MM.1S (cell line): ENCODE data around the gene TMOD1.

Experiments used
- DNase-seq: peaks from one replicate; pipeline ENCODE4 v3.0.0-alpha.2; 2015
- H2AFZ ChIP-seq: fragments of 300-600 bp; sonication (generic); 2 replicates; pipeline ENCODE4 v1.6.0; 2016; ENCODE audit warnings: antibody characterized with exemption, low read length
- H3F3A ChIP-seq: fragments of 300-600 bp; sonication (generic); 2 replicates; pipeline ENCODE4 v1.6.1; 2016; ENCODE audit warnings: mild to moderate bottlenecking, antibody characterized with exemption, low read length, moderate library complexity, mixed read lengths; ENCODE audit not compliant: insufficient read depth
- H3K27ac ChIP-seq: fragments of 300-600 bp; sonication (generic); 2 replicates; pipeline ENCODE4 v1.5.1; 2016; ENCODE audit warnings: mild to moderate bottlenecking, low read length
- H3K27me3 ChIP-seq: fragments of 300-600 bp; sonication (generic); replicated peaks from 2 replicates; pipeline ENCODE4 v1.6.0; 2016; ENCODE audit warnings: low read length; ENCODE audit not compliant: insufficient read depth
- H3K36me3 ChIP-seq: fragments of 300-600 bp; sonication (generic); replicated peaks from 2 replicates; pipeline ENCODE4 v1.6.1; 2016; ENCODE audit warnings: mild to moderate bottlenecking, low read length, mixed read lengths; ENCODE audit not compliant: insufficient read depth
- H3K4me1 ChIP-seq: fragments of 300-600 bp; sonication (generic); 2 replicates; pipeline ENCODE4 v1.6.1; 2016; ENCODE audit warnings: low read length, mixed read lengths
- H3K4me2 ChIP-seq: fragments of 300-600 bp; sonication (generic); 2 replicates; pipeline ENCODE4 v1.6.0; 2016; ENCODE audit warnings: low read depth, low read length
- H3K4me3 ChIP-seq: fragments of 300-600 bp; sonication (generic); 2 replicates; pipeline ENCODE4 v1.5.1; 2016; ENCODE audit warnings: low read length, mixed read lengths
- H3K79me2 ChIP-seq: fragments of 300-600 bp; sonication (generic); 2 replicates; pipeline ENCODE4 v1.6.1; 2016; ENCODE audit warnings: mixed run types, low read length, mixed read lengths
- H3K9ac ChIP-seq: fragments of 300-600 bp; sonication (generic); 2 replicates; pipeline ENCODE4 v1.6.1; 2016; ENCODE audit warnings: low read length, mixed read lengths
- H3K9me2 ChIP-seq: fragments of 300-600 bp; sonication (generic); replicated peaks from 2 replicates; pipeline ENCODE4 v1.6.1; 2016; ENCODE audit warnings: mild to moderate bottlenecking, low read length, mixed read lengths; ENCODE audit not compliant: insufficient read depth
- H3K9me3 ChIP-seq: fragments of 300-600 bp; sonication (generic); replicated peaks from 2 replicates; pipeline ENCODE4 v1.6.1; 2016; ENCODE audit warnings: mild to moderate bottlenecking, low read length, mixed read lengths; ENCODE audit not compliant: insufficient read depth
- H4K20me1 ChIP-seq: fragments of 300-600 bp; sonication (generic); 2 replicates; pipeline ENCODE4 v1.6.1; 2016; ENCODE audit warnings: mild to moderate bottlenecking, low read length, moderate library complexity, mixed read lengths; ENCODE audit not compliant: insufficient read depth
- EZH2 ChIP-seq: fragments of 300-600 bp; sonication (generic); optimal IDR thresholded peaks from 2 replicates; pipeline ENCODE3; 2017; ENCODE audit warnings: low read depth, mild to moderate bottlenecking, antibody characterized with exemption, low read length, mixed read lengths
- EZH2phosphoT487 ChIP-seq: fragments of 300-600 bp; sonication (generic); IDR thresholded peaks from 2 replicates; pipeline ENCODE4 v1.6.1; 2018; ENCODE audit warnings: antibody characterized with exemption, low read length
- TF ChIP-seq, protein P1 (sequence below): fragments of 300-600 bp; sonication (generic); IDR thresholded peaks from 2 replicates; pipeline ENCODE4 v1.5.1; 2016; ENCODE audit warnings: antibody characterized with exemption, low read length, mixed read lengths

Gene TMOD1

DNA sequence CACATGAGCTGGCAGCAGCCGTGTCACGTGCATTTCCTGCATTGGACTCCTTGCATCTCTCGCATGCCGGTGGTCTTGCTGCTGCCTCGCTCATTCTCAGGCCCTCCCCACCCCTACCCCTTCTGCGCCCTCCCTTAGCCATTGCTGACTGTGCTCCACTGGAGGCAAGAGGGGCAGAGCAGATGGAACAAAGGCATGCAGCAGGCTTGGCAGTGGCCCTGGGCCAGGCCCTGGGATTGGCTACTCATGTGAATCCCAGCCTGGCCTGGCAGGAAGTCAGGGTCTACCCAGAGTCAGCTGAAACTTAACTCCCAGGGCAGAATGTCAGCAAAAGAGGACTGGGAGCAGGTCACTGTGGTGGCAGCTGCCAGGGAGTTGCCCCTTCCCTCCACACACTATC is 69.4 kb downstream of the TMOD1 start:
- no peaks in the 10 kb centered on the region for H3F3A ChIP-seq
- TF ChIP-seq, protein P1, sequence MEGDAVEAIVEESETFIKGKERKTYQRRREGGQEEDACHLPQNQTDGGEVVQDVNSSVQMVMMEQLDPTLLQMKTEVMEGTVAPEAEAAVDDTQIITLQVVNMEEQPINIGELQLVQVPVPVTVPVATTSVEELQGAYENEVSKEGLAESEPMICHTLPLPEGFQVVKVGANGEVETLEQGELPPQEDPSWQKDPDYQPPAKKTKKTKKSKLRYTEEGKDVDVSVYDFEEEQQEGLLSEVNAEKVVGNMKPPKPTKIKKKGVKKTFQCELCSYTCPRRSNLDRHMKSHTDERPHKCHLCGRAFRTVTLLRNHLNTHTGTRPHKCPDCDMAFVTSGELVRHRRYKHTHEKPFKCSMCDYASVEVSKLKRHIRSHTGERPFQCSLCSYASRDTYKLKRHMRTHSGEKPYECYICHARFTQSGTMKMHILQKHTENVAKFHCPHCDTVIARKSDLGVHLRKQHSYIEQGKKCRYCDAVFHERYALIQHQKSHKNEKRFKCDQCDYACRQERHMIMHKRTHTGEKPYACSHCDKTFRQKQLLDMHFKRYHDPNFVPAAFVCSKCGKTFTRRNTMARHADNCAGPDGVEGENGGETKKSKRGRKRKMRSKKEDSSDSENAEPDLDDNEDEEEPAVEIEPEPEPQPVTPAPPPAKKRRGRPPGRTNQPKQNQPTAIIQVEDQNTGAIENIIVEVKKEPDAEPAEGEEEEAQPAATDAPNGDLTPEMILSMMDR: no peak
- TF ChIP-seq EZH2phosphoT487: no peak
- no peak for TF ChIP-seq EZH2

DNA sequence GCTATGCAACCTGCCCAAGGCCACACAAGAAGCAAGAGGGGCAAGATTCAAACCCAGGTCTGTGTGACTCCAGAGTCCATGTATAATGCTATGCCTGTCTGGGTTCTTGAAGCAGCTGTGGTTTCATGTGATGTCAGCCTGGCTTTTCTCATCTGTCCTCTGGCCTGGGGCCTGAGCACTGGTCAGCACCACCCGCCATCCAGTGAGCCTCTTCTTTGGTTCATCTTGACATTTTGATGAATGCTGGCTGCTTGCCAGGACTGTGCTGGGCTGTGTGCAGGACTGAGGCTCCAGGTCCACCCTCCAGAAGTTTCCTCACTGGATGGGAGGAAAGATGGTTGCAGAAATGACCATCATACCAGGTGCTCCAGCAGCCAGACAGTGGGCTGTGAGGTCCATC is 70.2 kb downstream of the TMOD1 start:
- H3K79me2 ChIP-seq: no peaks in the 10 kb centered on the region
- no peak for TF ChIP-seq EZH2phosphoT487
- TF ChIP-seq EZH2: no peak
- TF ChIP-seq, protein P1: no peak
- no peaks in the 10 kb centered on the region for H3K9me3 ChIP-seq
- DNase-seq: no peak
- H3K36me3 ChIP-seq: no peaks in the 10 kb centered on the region
- H2AFZ ChIP-seq: no peak overlapping the region
- no peaks in the 10 kb centered on the region for H4K20me1 ChIP-seq
- H3F3A ChIP-seq: no peaks in the 10 kb centered on the region
- no peak overlapping the region for H3K9ac ChIP-seq
- no peak overlapping the region for H3K4me3 ChIP-seq
- H3K4me2 ChIP-seq: no peak overlapping the region
- no peaks in the 10 kb centered on the region for H3K27me3 ChIP-seq
- no peak overlapping the region for H3K27ac ChIP-seq
- H3K4me1 ChIP-seq: no peaks in the 10 kb centered on the region
- no peaks in the 10 kb centered on the region for H3K9me2 ChIP-seq

More for the DNA sequence above, 69.4 kb downstream of the TMOD1 start:
- Histone ChIP-seq H3K9me3 (no peaks in the 10 kb centered on the region), H3K36me3 (no peaks in the 10 kb centered on the region), H2AFZ (no peak overlapping the region), H3K9me2 (no peaks in the 10 kb centered on the region), H3K4me2 (no peak overlapping the region), H4K20me1 (no peaks in the 10 kb centered on the region), H3K27ac (no peak overlapping the region), H3K27me3 (no peaks in the 10 kb centered on the region), H3K79me2 (no peaks in the 10 kb centered on the region), H3K4me1 (no peaks in the 10 kb centered on the region), H3K9ac (no peak overlapping the region), H3K4me3 (no peak overlapping the region)
- no peak for DNase-seq

GRCh38 chr9:97572196-97572891 is 70.9 kb downstream of the TMOD1 start:
- no peak overlapping the region for H3K4me2 ChIP-seq
- no peak overlapping the region for H2AFZ ChIP-seq
- no peaks in the 10 kb centered on the region for H3K36me3 ChIP-seq
- no peaks in the 10 kb centered on the region for H4K20me1 ChIP-seq
- H3K4me1 ChIP-seq: no peaks in the 10 kb centered on the region
- no peak overlapping the region for H3K9ac ChIP-seq
- H3K9me3 ChIP-seq: no peaks in the 10 kb centered on the region
- H3K27me3 ChIP-seq: no peaks in the 10 kb centered on the region
- no peaks in the 10 kb centered on the region for H3F3A ChIP-seq
- no peak for DNase-seq
- no peak overlapping the region for H3K27ac ChIP-seq
- TF ChIP-seq EZH2phosphoT487: no peak
- TF ChIP-seq EZH2: no peak
- TF ChIP-seq, protein P1: no peak
- H3K9me2 ChIP-seq: no peaks in the 10 kb centered on the region
- H3K4me3 ChIP-seq: no peak overlapping the region
- H3K79me2 ChIP-seq: no peaks in the 10 kb centered on the region
